ENCODE results near the gene RPS6KC1.
A peak's percentile ranks its signal among the peaks of the same experiment; 100 is the strongest.
"Not testable (repeated sequence)": the region's sequence is repeated elsewhere in the genome, so short reads cannot be mapped to it uniquely, and the experiment has no call there.

The RPS6KC1 gene

GRCh38 chr1:213020016-213020415 lies 31.0 kb upstream of the RPS6KC1 start:
- TF ChIP-seq TAF1 (IDR thresholded peaks at IDR 0.05; ENCODE audit: low read depth, low read length) (no peak), SPI1 (IDR thresholded peaks at IDR 0.05; ENCODE audit: low read depth, low read length) (no peak), PAX5 (IDR thresholded peaks at IDR 0.05; ENCODE audit: insufficient read depth, low read length, severe bottlenecking) (no peak), POU2F2 (IDR thresholded peaks at IDR 0.05; ENCODE audit: low read depth, low read length) (no peak), POLR2AphosphoS5 (IDR thresholded peaks at IDR 0.05; ENCODE audit: low read depth, low read length) (no peak), POLR2A (IDR thresholded peaks at IDR 0.05; ENCODE audit: low read depth, low read length) (no peak)
- DNase-seq (ENCODE audit: insufficient read length, low spot score) (no peak), FAIRE-seq (no peak)

- not testable (repeated sequence) for FAIRE-seq; DNase-seq (ENCODE audit: insufficient read length, low spot score)
These were observed 24.0 kb upstream of the RPS6KC1 start for GRCh38 chr1:213027024-213027423.

- no peak for DNase-seq (ENCODE audit: insufficient read length, low spot score)
- no peak for TF ChIP-seq POLR2A (IDR thresholded peaks at IDR 0.05; ENCODE audit: low read depth, low read length)
- no peak for TF ChIP-seq PAX5 (IDR thresholded peaks at IDR 0.05; ENCODE audit: insufficient read depth, low read length, severe bottlenecking)
- TF ChIP-seq TAF1 (IDR thresholded peaks at IDR 0.05; ENCODE audit: low read depth, low read length) = no peak
- no peak for TF ChIP-seq POLR2AphosphoS5 (IDR thresholded peaks at IDR 0.05; ENCODE audit: low read depth, low read length)
- TF ChIP-seq SPI1 (IDR thresholded peaks at IDR 0.05; ENCODE audit: low read depth, low read length) = no peak
- TF ChIP-seq POU2F2 (IDR thresholded peaks at IDR 0.05; ENCODE audit: low read depth, low read length) = no peak
- FAIRE-seq = no peak
These were observed 18.4 kb upstream of the RPS6KC1 start for GRCh38 chr1:213032651-213033050.

GRCh38 chr1:213034713-213035112 lies 16.3 kb upstream of the RPS6KC1 start:
- no peak for FAIRE-seq
- DNase-seq (ENCODE audit: insufficient read length, low spot score) = no peak
- TF ChIP-seq TAF1 (IDR thresholded peaks at IDR 0.05; ENCODE audit: low read depth, low read length) (no peak), POLR2AphosphoS5 (IDR thresholded peaks at IDR 0.05; ENCODE audit: low read depth, low read length) (no peak), SPI1 (IDR thresholded peaks at IDR 0.05; ENCODE audit: low read depth, low read length) (no peak), POU2F2 (IDR thresholded peaks at IDR 0.05; ENCODE audit: low read depth, low read length) (no peak)

GRCh38 chr1:213035573-213035972 lies 15.5 kb upstream of the RPS6KC1 start:
- TF ChIP-seq POLR2AphosphoS5 (IDR thresholded peaks at IDR 0.05; ENCODE audit: low read depth, low read length) (no peak), PAX5 (IDR thresholded peaks at IDR 0.05; ENCODE audit: insufficient read depth, low read length, severe bottlenecking) (no peak), TAF1 (IDR thresholded peaks at IDR 0.05; ENCODE audit: low read depth, low read length) (no peak), SPI1 (IDR thresholded peaks at IDR 0.05; ENCODE audit: low read depth, low read length) (no peak), POU2F2 (IDR thresholded peaks at IDR 0.05; ENCODE audit: low read depth, low read length) (no peak), POLR2A (IDR thresholded peaks at IDR 0.05; ENCODE audit: low read depth, low read length) (no peak)
- DNase-seq (ENCODE audit: insufficient read length, low spot score) (no peak), FAIRE-seq (no peak)

GRCh38 chr1:213041443-213041842 lies 9.6 kb upstream of the RPS6KC1 start:
- FAIRE-seq = no peak
- TF ChIP-seq POU2F2 (IDR thresholded peaks at IDR 0.05; ENCODE audit: low read depth, low read length) (no peak), TAF1 (IDR thresholded peaks at IDR 0.05; ENCODE audit: low read depth, low read length) (no peak), SPI1 (IDR thresholded peaks at IDR 0.05; ENCODE audit: low read depth, low read length) (no peak), POLR2AphosphoS5 (IDR thresholded peaks at IDR 0.05; ENCODE audit: low read depth, low read length) (no peak), PAX5 (IDR thresholded peaks at IDR 0.05; ENCODE audit: insufficient read depth, low read length, severe bottlenecking) (no peak), POLR2A (IDR thresholded peaks at IDR 0.05; ENCODE audit: low read depth, low read length) (no peak)
- no peak for DNase-seq (ENCODE audit: insufficient read length, low spot score)

GRCh38 chr1:213045321-213046226 lies 5.5 kb upstream of the RPS6KC1 start:
- FAIRE-seq = peak; percentile 35
- DNase-seq (ENCODE audit: insufficient read length, low spot score) = not testable (repeated sequence)

GRCh38 chr1:213049232-213049631 lies 1.8 kb upstream of the RPS6KC1 start:
- TF ChIP-seq POU2F2 (IDR thresholded peaks at IDR 0.05; ENCODE audit: low read depth, low read length) = no peak
- no peak for TF ChIP-seq TAF1 (IDR thresholded peaks at IDR 0.05; ENCODE audit: low read depth, low read length)
- no peak for TF ChIP-seq PAX5 (IDR thresholded peaks at IDR 0.05; ENCODE audit: insufficient read depth, low read length, severe bottlenecking)
- no peak for TF ChIP-seq POLR2AphosphoS5 (IDR thresholded peaks at IDR 0.05; ENCODE audit: low read depth, low read length)
- no peak for TF ChIP-seq SPI1 (IDR thresholded peaks at IDR 0.05; ENCODE audit: low read depth, low read length)
- no peak for TF ChIP-seq POLR2A (IDR thresholded peaks at IDR 0.05; ENCODE audit: low read depth, low read length)
- DNase-seq (ENCODE audit: insufficient read length, low spot score) (no peak), FAIRE-seq (no peak)

- DNase-seq (ENCODE audit: insufficient read length, low spot score) (no peak), FAIRE-seq (peak; percentile 89)
- no peak for TF ChIP-seq PAX5 (IDR thresholded peaks at IDR 0.05; ENCODE audit: insufficient read depth, low read length, severe bottlenecking)
- no peak for TF ChIP-seq POU2F2 (IDR thresholded peaks at IDR 0.05; ENCODE audit: low read depth, low read length)
- TF ChIP-seq TAF1 (IDR thresholded peaks at IDR 0.05; ENCODE audit: low read depth, low read length) = no peak
- TF ChIP-seq POLR2A (IDR thresholded peaks at IDR 0.05; ENCODE audit: low read depth, low read length) = no peak
- no peak for TF ChIP-seq SPI1 (IDR thresholded peaks at IDR 0.05; ENCODE audit: low read depth, low read length)
- TF ChIP-seq POLR2AphosphoS5 (IDR thresholded peaks at IDR 0.05; ENCODE audit: low read depth, low read length) = no peak
These were observed 305 bp upstream of the RPS6KC1 start for GRCh38 chr1:213050745-213051126.

- FAIRE-seq = no peak
- TF ChIP-seq POLR2A (IDR thresholded peaks at IDR 0.05; ENCODE audit: low read depth, low read length) = no peak
- no peak for TF ChIP-seq POU2F2 (IDR thresholded peaks at IDR 0.05; ENCODE audit: low read depth, low read length)
- no peak for TF ChIP-seq TAF1 (IDR thresholded peaks at IDR 0.05; ENCODE audit: low read depth, low read length)
- TF ChIP-seq POLR2AphosphoS5 (IDR thresholded peaks at IDR 0.05; ENCODE audit: low read depth, low read length) = no peak
- no peak for TF ChIP-seq PAX5 (IDR thresholded peaks at IDR 0.05; ENCODE audit: insufficient read depth, low read length, severe bottlenecking)
- TF ChIP-seq SPI1 (IDR thresholded peaks at IDR 0.05; ENCODE audit: low read depth, low read length) = no peak
- no peak for DNase-seq (ENCODE audit: insufficient read length, low spot score)
These were observed 801 bp downstream of the RPS6KC1 start for GRCh38 chr1:213051881-213052202.

All from GM12891 (cell line).